ENCODE data around the gene ZCWPW1. TPM values are rescaled to one million over a fixed set of nuclear protein-coding genes. Genes with fewer than 3 reads are reported as not detected.

ZCWPW1 gene
- total and polyA plus RNA-seq, 2 of the 8 experiments (the other 6 are each of a cell fraction or from before 2014, with no cell fraction given): 0.51 to 1.4 TPM

- no peak overlapping the region for H4K5ac ChIP-seq (ENCODE audit: insufficient read length, low read depth, low read length)
- no peaks in the 10 kb centered on the region for H3K9me3 ChIP-seq (ENCODE audit: insufficient read depth in 2 of 2, low read depth in 1 of 2, low read length in 1 of 2)
- POLR2A ChIA-PET (ENCODE audit: partially characterized antibody): interaction anchor here (0.6 to 3.7 kb wide), 2 partner anchors 13 to 50 kb away, joined by 3 to 25 read pairs; partner anchors contain the start of genes MEPCE and ZCWPW1
- no peak overlapping the region for H2BK120ac ChIP-seq (replicated peaks; ENCODE audit: low read depth, low read length)
- no peak overlapping the region for H3K4me3 ChIP-seq (ENCODE audit: extremely low read depth in 1 of 4, insufficient read depth in 2 of 4, low read depth in 3 of 4, low read length in 4 of 4)
- H3K23ac ChIP-seq (ENCODE audit: insufficient read length): no peak overlapping the region
- no peak overlapping the region for H3K56ac ChIP-seq (replicated peaks; ENCODE audit: insufficient read length, low read depth, low read length)
- 91% methylated on average over 5 of the region's 5 CpGs; no CpG with 5 or more reads in 1 of the 2 experiments for WGBS, 2 experiments (ENCODE audit: extremely low coverage in 1 of 2, insufficient coverage in 1 of 2, insufficient read length in 1 of 2, insufficient replicate concordance in 2 of 2, low coverage in 1 of 2, low lambda C conversion rate in 2 of 2, missing lambda C conversion rate in 1 of 2)
- no peak overlapping the region for H2BK12ac ChIP-seq (ENCODE audit: low read depth, low read length)
- no peaks in the 10 kb centered on the region for H3K36me3 ChIP-seq (ENCODE audit: control insufficient read depth in 2 of 4, insufficient read depth in 4 of 4, low read length in 3 of 4)
- H4K91ac ChIP-seq (replicated peaks; ENCODE audit: insufficient read length, low read length): no peak overlapping the region
- H3K4me1 ChIP-seq (replicated peaks in 1 of 4; ENCODE audit: control insufficient read depth in 3 of 4, insufficient read depth in 4 of 4, low read length in 3 of 4): no peaks in the 10 kb centered on the region
- no peak for FAIRE-seq
- H3K79me2 ChIP-seq (ENCODE audit: control insufficient read depth in 1 of 2, insufficient read depth in 2 of 2, low read length in 2 of 2): no peaks in the 10 kb centered on the region
- H3K4ac ChIP-seq (replicated peaks; ENCODE audit: insufficient read length, low read depth, low read length): no peak overlapping the region
- no peak for DNase-seq (ENCODE audit: low read depth in 1 of 2, low spot score in 2 of 2)
- H3K27ac ChIP-seq (ENCODE audit: low read depth, low read length): no peak overlapping the region
- H2BK20ac ChIP-seq (ENCODE audit: low read length): no peak overlapping the region
- no peaks in the 10 kb centered on the region for H3K23me2 ChIP-seq (ENCODE audit: low read depth, low read length)
- no peak overlapping the region for H2BK15ac ChIP-seq (ENCODE audit: low read length)
- no peaks in the 10 kb centered on the region for H4K20me1 ChIP-seq (replicated peaks in 1 of 2; ENCODE audit: control insufficient read depth in 1 of 2, insufficient read depth in 2 of 2, low read length in 2 of 2)
- no peak overlapping the region for H2AFZ ChIP-seq (ENCODE audit: low read length)
- no peak overlapping the region for H3K9ac ChIP-seq (replicated peaks in 1 of 4; ENCODE audit: extremely low read depth in 1 of 4, low read depth in 3 of 4, low read length in 3 of 4)
- no peak overlapping the region for H2AK5ac ChIP-seq (ENCODE audit: low read depth, low read length)
- H3K14ac ChIP-seq (ENCODE audit: insufficient read length): no peak overlapping the region
- CTCF ChIA-PET (ENCODE audit: partially characterized antibody): interaction anchor here (0.7 to 2.0 kb wide), 4 partner anchors 9 to 54 kb away, joined by 3 to 14 read pairs (median 3); no protein-coding TSS in a partner anchor
- no peak overlapping the region for H2BK5ac ChIP-seq (ENCODE audit: low read depth, low read length)
- H4K8ac ChIP-seq (ENCODE audit: extremely low read depth, insufficient read depth, low read length): no peak overlapping the region
- H3K27me3 ChIP-seq (replicated peaks in 1 of 4; ENCODE audit: control insufficient read depth in 3 of 4, extremely low read depth in 1 of 4, insufficient read depth in 3 of 4, low read length in 3 of 4): no peaks in the 10 kb centered on the region; a peak in 1 of 7 replicates
- H3K18ac ChIP-seq (ENCODE audit: extremely low read depth, low read length): no peak overlapping the region
- no peaks in the 10 kb centered on the region for H3K79me1 ChIP-seq (ENCODE audit: low read depth, low read length)
- H3K4me2 ChIP-seq (ENCODE audit: insufficient read depth in 1 of 2, low read depth in 2 of 2, low read length in 2 of 2): no peak overlapping the region
- TF ChIP-seq CHD2 (IDR thresholded peaks at IDR 0.05; ENCODE audit: low read length): no peak
- no peak for TF ChIP-seq RXRA (IDR thresholded peaks at IDR 0.05; ENCODE audit: insufficient read depth, low read depth, low read length)
- no peak for TF ChIP-seq TAF7 (optimal IDR thresholded peaks at IDR 0.05; ENCODE audit: borderline replicate concordance, low read depth, low read length)
- no peak for TF ChIP-seq SIN3A (conservative IDR thresholded peaks at IDR 0.05 in 1 of 2, IDR thresholded peaks at IDR 0.05 in 1 of 2; ENCODE audit: low read depth in 1 of 2, low read length in 2 of 2)
- TF ChIP-seq GTF2F1 (IDR thresholded peaks at IDR 0.05; ENCODE audit: borderline replicate concordance, low read depth, low read length): no peak
- TF ChIP-seq BCL11A (IDR thresholded peaks at IDR 0.05; ENCODE audit: low read depth in 2 of 2, low read length in 2 of 2): no peak
- no peak for TF ChIP-seq SP4 (IDR thresholded peaks at IDR 0.05; ENCODE audit: low read length)
- no peak for TF ChIP-seq JUND (IDR thresholded peaks at IDR 0.05; ENCODE audit: low read length)
- TF ChIP-seq FOSL1 (IDR thresholded peaks at IDR 0.05; ENCODE audit: insufficient read depth, low read depth, low read length): no peak
- TF ChIP-seq TAF1 (IDR thresholded peaks at IDR 0.05; ENCODE audit: low read depth, low read length): no peak
- TF ChIP-seq SIX5 (IDR thresholded peaks at IDR 0.05; ENCODE audit: low read depth, low read length): no peak
- no peak for TF ChIP-seq RAD21 (IDR thresholded peaks at IDR 0.05 in 1 of 2, conservative IDR thresholded peaks at IDR 0.05 in 1 of 2; ENCODE audit: low read depth in 2 of 2, low read length in 2 of 2)
- TF ChIP-seq SRF (IDR thresholded peaks at IDR 0.05; ENCODE audit: low read depth, low read length): no peak
- TF ChIP-seq HDAC2 (IDR thresholded peaks at IDR 0.05; ENCODE audit: borderline replicate concordance in 1 of 2, low read depth in 2 of 2, low read length in 2 of 2): no peak
These were observed 13.1 kb downstream of the ZCWPW1 start for GRCh38 chr7:100415448-100415847.
